Activated gamma-delta T cell treated with anti-CD3 and anti-CD28 coated beads, Interleukin-2, amount 50 U/mL, for 16 hours (primary cell): ENCODE results near the gene ATG13.
"Not testable (repeated sequence)": the region's sequence is repeated elsewhere in the genome, so short reads cannot be mapped to it uniquely, and the experiment has no call there.

Source experiments
- DNase-seq: peaks from one replicate; pipeline ENCODE4 v3.0.0-alpha.2; 2020; ENCODE audit warnings: low read depth

Gene ATG13

GRCh38 chr11:46643986-46644385, 26.6 kb downstream of the ATG13 start:
- DNase-seq = no peak

- no peak for DNase-seq
Observed at GRCh38 chr11:46649180-46649738, 31.9 kb downstream of the ATG13 start.

- no peak for DNase-seq
Observed at GRCh38 chr11:46655631-46656030, 38.3 kb downstream of the ATG13 start.

GRCh38 chr11:46657186-46657585, 39.8 kb downstream of the ATG13 start:
- no peak for DNase-seq

GRCh38 chr11:46658259-46658658, 40.9 kb downstream of the ATG13 start:
- no peak for DNase-seq

- DNase-seq = no peak
Observed at GRCh38 chr11:46659908-46660307, 42.6 kb downstream of the ATG13 start.

- no peak for DNase-seq
Observed at GRCh38 chr11:46661836-46662235, 44.5 kb downstream of the ATG13 start.

- no peak for DNase-seq
Observed at GRCh38 chr11:46662366-46662765, 45.0 kb downstream of the ATG13 start.

- DNase-seq = no peak
Observed at GRCh38 chr11:46663277-46663940, 46.1 kb downstream of the ATG13 start.

- DNase-seq = no peak
Observed at GRCh38 chr11:46664612-46665011, 47.3 kb downstream of the ATG13 start.

- DNase-seq = no peak
Observed at GRCh38 chr11:46665356-46665755, 48.0 kb downstream of the ATG13 start.

- no peak for DNase-seq
Observed at GRCh38 chr11:46666516-46666915, 49.2 kb downstream of the ATG13 start.

GRCh38 chr11:46667043-46667481, 49.7 kb downstream of the ATG13 start:
- DNase-seq = no peak

- no peak for DNase-seq
Observed at GRCh38 chr11:46668480-46669085, 51.2 kb downstream of the ATG13 start.

- no peak for DNase-seq
Observed at GRCh38 chr11:46669711-46670139, 52.4 kb downstream of the ATG13 start.

GRCh38 chr11:46670521-46670920, 53.2 kb downstream of the ATG13 start:
- DNase-seq = not testable (repeated sequence)

GRCh38 chr11:46671958-46672315, 54.6 kb downstream of the ATG13 start:
- no peak for DNase-seq

GRCh38 chr11:46672381-46672839, 55.1 kb downstream of the ATG13 start:
- no peak for DNase-seq

- no peak for DNase-seq
Observed at GRCh38 chr11:46673713-46674462, 56.5 kb downstream of the ATG13 start.

GRCh38 chr11:46674463-46675287, 57.3 kb downstream of the ATG13 start:
- DNase-seq = no peak

- no peak for DNase-seq
Observed at GRCh38 chr11:46675288-46675851, 58.0 kb downstream of the ATG13 start.

- no peak for DNase-seq
Observed at GRCh38 chr11:46675949-46676348, 58.6 kb downstream of the ATG13 start.
